IMR-90 (cell line): Measurements from ENCODE around the gene SEMA4D.
A peak's percentile ranks its signal among the peaks of the same experiment; 100 is the strongest.

Experiments
- CEBPB ChIP-seq: IDR thresholded peaks from 2 replicates; pipeline ENCODE4 v1.6.1; 2012; ENCODE audit warnings: low read depth, low read length, improper control_type of control experiment
- CTCF ChIP-seq: conservative IDR thresholded peaks from 2 replicates; pipeline ENCODE4 v1.5.1; 2012; ENCODE audit warnings: mild to moderate bottlenecking, low read depth, low read length, improper control_type of control experiment
- ELK1 ChIP-seq: fragments of 150-350 bp; IDR thresholded peaks from 2 replicates; pipeline ENCODE4 v1.6.1; 2016; ENCODE audit warnings: low read depth, mild to moderate bottlenecking, low read length, moderate library complexity, borderline replicate concordance
- FOS ChIP-seq: fragments of 150-350 bp; IDR thresholded peaks from 2 replicates; pipeline ENCODE4 v1.6.1; 2016; ENCODE audit warnings: low read depth, low read length
- MXI1 ChIP-seq: IDR thresholded peaks from 2 replicates; pipeline ENCODE4 v1.6.1; 2012; ENCODE audit warnings: low read depth, mild to moderate bottlenecking, low read length, moderate library complexity, borderline replicate concordance
- POLR2A ChIP-seq: IDR thresholded peaks from 2 replicates; pipeline ENCODE4 v1.6.1; 2012; ENCODE audit warnings: mild to moderate bottlenecking, low read depth, low read length
- RAD21 ChIP-seq: IDR thresholded peaks from 2 replicates; pipeline ENCODE4 v1.6.1; 2012; ENCODE audit warnings: low read length, improper control_type of control experiment
- RCOR1 ChIP-seq: IDR thresholded peaks from 2 replicates; pipeline ENCODE4 v1.6.1; 2012; ENCODE audit warnings: mild to moderate bottlenecking, low read length, improper control_type of control experiment; ENCODE audit not compliant: insufficient replicate concordance
- SMC3 ChIP-seq: fragments of 150-350 bp; IDR thresholded peaks from 2 replicates; pipeline ENCODE4 v1.6.1; 2016; ENCODE audit warnings: low read depth, mild to moderate bottlenecking, antibody characterized with exemption, low read length, moderate library complexity

GRCh38 chr9:89473762-89474469, 24.0 kb downstream of the SEMA4D start:
- no peak for TF ChIP-seq CTCF
- no peak for TF ChIP-seq POLR2A
- TF ChIP-seq MXI1: no peak
- TF ChIP-seq RAD21: no peak
- TF ChIP-seq SMC3: no peak
- peak; percentile 71 for TF ChIP-seq CEBPB
- no peak for TF ChIP-seq RCOR1
- no peak for TF ChIP-seq ELK1
- peak; percentile 85 for TF ChIP-seq FOS
